Kidney (tissue), 14 donors: Measurements from ENCODE around the gene MLST8. TPM values are rescaled to one million over a fixed set of nuclear protein-coding genes. Genes with fewer than 3 reads are reported as not detected.

Experiments used
- DNase-seq, 5 donors: peaks; one replicate each; pipeline ENCODE4 v3.0.0-alpha.2; 2013 to 2020
- FAIRE-seq: peaks from 2 replicates; lab custom pipeline; 2012; peaks lifted over from hg19 to GRCh38; lab: Jason Lieb, UNC
- H3K27ac ChIP-seq, 2 donors: one replicate each; pipeline ENCODE4 v1.7.0; 2013; ENCODE audit warnings: low read depth in 2 of 2, low read length in 2 of 2, inconsistent platforms in 1 of 2
- H3K27me3 ChIP-seq: one replicate; pipeline ENCODE4 v1.7.1; 2013; ENCODE audit warnings: low read length, inconsistent platforms; ENCODE audit not compliant: control insufficient read depth, insufficient read depth
- H3K36me3 ChIP-seq, 3 donors: one replicate each; pipeline versions ENCODE4 v1.7.0 to v1.7.1; 2013; ENCODE audit warnings: low read length in 3 of 3, control low read depth in 1 of 3, inconsistent platforms in 1 of 3; ENCODE audit not compliant: insufficient read depth in 3 of 3, control insufficient read depth in 2 of 3
- H3K4me1 ChIP-seq, 3 donors: one replicate each; pipeline versions ENCODE4 v1.7.0 to v1.7.1; 2013; ENCODE audit warnings: low read length in 3 of 3, inconsistent platforms in 1 of 3, low read depth in 1 of 3; ENCODE audit not compliant: control insufficient read depth in 2 of 3, insufficient read depth in 2 of 3
- H3K4me3 ChIP-seq, 3 donors: one replicate each; pipeline versions ENCODE4 v1.7.0 to v1.8.1; 2013; ENCODE audit warnings: low read length in 3 of 3, control low read depth in 1 of 3, inconsistent platforms in 1 of 3
- H3K9ac ChIP-seq, 3 donors: one replicate each; pipeline versions ENCODE4 v1.7.0 to v1.7.1; 2013; ENCODE audit warnings: low read length in 3 of 3, control low read depth in 1 of 3, inconsistent platforms in 1 of 3
- H3K9me3 ChIP-seq, 3 donors: one replicate each; pipeline versions ENCODE4 v1.7.0 to v1.7.1; 2013; ENCODE audit warnings: low read length in 3 of 3, control low read depth in 1 of 3, inconsistent platforms in 1 of 3; ENCODE audit not compliant: control insufficient read depth in 2 of 3, insufficient read depth in 1 of 3
- CTCF ChIP-seq: IDR thresholded peaks from 3 replicates; pipeline ENCODE4 v1.5.1; 2012; ENCODE audit warnings: mild to moderate bottlenecking, moderate library complexity, borderline replicate concordance; ENCODE audit not compliant: insufficient read depth; ENCODE audit errors: extremely low read depth
- intact Hi-C: fragments of 100-400 bp; cut with DNase I; formaldehyde crosslinking; loops from one replicate; pipeline ENCODE4 v1.11.1; 2022
- polyA plus RNA-seq: library from polyadenylated mRNA; stranded (reverse); fragments of 350-450 nt; fragmentation: Illumina TruSeq; extraction: RNeasy Lipid Tissue Mini Kit (QIAGEN cat#74804); gene quantifications from one replicate; pipeline ENCODE4 v1.2.3, GENCODE V29; 2014; ENCODE audit warnings: low read depth, low replicate concordance; ENCODE audit not compliant: insufficient read depth
- total RNA-seq: library from RNA; stranded (reverse); fragmentation: NEBNext Ultra II Directional; extraction: Animal tissue kit (Norgen Biotek cat#: 25700); gene quantifications from one replicate; pipeline ENCODE4 v1.2.1, GENCODE V29; 2021
- donor health status: control.
- donor health status: control.
- donor health status: control.
- donor health status: control.
- donor health status: control.
- donor health status: DM: yes; HTN: yes; CAD: no.
- donor health status: Normal renal cell carcinoma (clear cell type).

The MLST8 gene
- total and polyA plus RNA-seq, 2 donors from 2014 or later, result 34.0 to 63.3 TPM

- peak in 2 of 5 donors; percentile 70 to 81 for DNase-seq
These were observed 8.8 kb downstream of the MLST8 start for GRCh38 chr16:2213817-2214718.

GRCh38 chr16:2214719-2214968 is 9.4 kb downstream of the MLST8 start, which contains the start of gene PGP:
Gene PGP, minus strand, starts transcription at chr16:2214840. Its CDS starts 63 bp downstream, at chr16:2214777.
- peaks cover 0 to 25% (median 15%) of the 10 kb centered on the region in 3 donors for H3K4me1 ChIP-seq
- no peak for TF ChIP-seq CTCF
- H3K4me3 ChIP-seq, result peak within 1 kb of the TSS; percentile 65 to 85 (median 79)
- intact Hi-C loops, result no loop called here
- DNase-seq, result no peak
- no peaks in the 10 kb centered on the region for H3K36me3 ChIP-seq
- H3K27ac ChIP-seq, result peak within 1 kb of the TSS; percentile 77 to 88
- H3K9me3 ChIP-seq, result no peaks in the 10 kb centered on the region
- no peaks in the 10 kb centered on the region for H3K27me3 ChIP-seq
- no peak for FAIRE-seq
- peak within 1 kb of the TSS; percentile 73 to 75 (median 73) for H3K9ac ChIP-seq

More at GRCh38 chr16:2213817-2214718, 8.8 kb downstream of the MLST8 start:
- H3K9ac ChIP-seq, result peak overlapping the region in 2 of 3 donors; percentile 46 to 73
- H3K9me3 ChIP-seq, result no peaks in the 10 kb centered on the region
- H3K27me3 ChIP-seq, result no peaks in the 10 kb centered on the region
- peaks cover 0 to 25% (median 15%) of the 10 kb centered on the region in 3 donors for H3K4me1 ChIP-seq
- H3K27ac ChIP-seq, result peak overlapping the region in 1 of 2 donors; percentile 57
- no peak for FAIRE-seq
- H3K36me3 ChIP-seq, result peaks cover 0 to 1% (median 0%) of the 10 kb centered on the region in 3 donors
- TF ChIP-seq CTCF, result no peak
- H3K4me3 ChIP-seq, result peak overlapping the region; percentile 38 to 73 (median 65)
- intact Hi-C loops, result no loop called here

- Histone ChIP-seq H3K27me3 (no peaks in the 10 kb centered on the region), H3K9me3 (no peaks in the 10 kb centered on the region), H3K36me3 (no peaks in the 10 kb centered on the region), H3K9ac (no peak overlapping the region), H3K4me3 (no peak overlapping the region), H3K27ac (no peak overlapping the region), H3K4me1 (peaks cover 0 to 25% (median 15%) of the 10 kb centered on the region in 3 donors)
- intact Hi-C loops, result no loop called here
- no peak for TF ChIP-seq CTCF
- DNase-seq (no peak), FAIRE-seq (no peak)
These were observed 11.1 kb downstream of the MLST8 start for GRCh38 chr16:2216330-2216729.
